Glutamatergic neuron (in vitro differentiated cells): ENCODE results near the gene RACK1. TPM values are rescaled to one million over a fixed set of nuclear protein-coding genes. Genes with fewer than 3 reads are reported as not detected.

Source experiments
- DNase-seq: peaks from one replicate; pipeline ENCODE4 v3.0.0; 2022
- H3K27ac Mint-ChIP-seq: one replicate; pipeline ENCODE4 v1.8.0; 2020; ENCODE audit warnings: mild to moderate bottlenecking, mixed read lengths, inconsistent platforms; ENCODE audit not compliant: unreplicated experiment
- H3K27me3 Mint-ChIP-seq: one replicate; pipeline ENCODE4 v1.8.0; 2020; ENCODE audit warnings: mild to moderate bottlenecking, moderate library complexity, mixed read lengths, inconsistent platforms; ENCODE audit not compliant: unreplicated experiment
- H3K36me3 Mint-ChIP-seq: one replicate; pipeline ENCODE4 v1.8.0; 2020; ENCODE audit warnings: mild to moderate bottlenecking, mixed read lengths, inconsistent platforms; ENCODE audit not compliant: unreplicated experiment
- H3K4me1 Mint-ChIP-seq: one replicate; pipeline ENCODE4 v1.8.0; 2020; ENCODE audit warnings: mild to moderate bottlenecking, low read depth, mixed read lengths, inconsistent platforms; ENCODE audit not compliant: unreplicated experiment
- H3K4me3 Mint-ChIP-seq: one replicate; pipeline ENCODE4 v1.8.0; 2020; ENCODE audit warnings: mild to moderate bottlenecking, mixed read lengths, inconsistent platforms; ENCODE audit not compliant: unreplicated experiment
- H3K9me3 Mint-ChIP-seq: one replicate; pipeline ENCODE4 v1.8.0; 2020; ENCODE audit warnings: mild to moderate bottlenecking, moderate library complexity, mixed read lengths, inconsistent platforms; ENCODE audit not compliant: unreplicated experiment
- total RNA-seq: library from RNA; stranded (reverse); fragmentation: NEBNext Ultra II Directional; extraction: Animal tissue kit (Norgen Biotek cat#: 25700); gene quantifications from one replicate; pipeline ENCODE4 v1.2.1, GENCODE V29; 2021; ENCODE audit not compliant: unreplicated experiment
- TF ChIP-seq, protein P1 (sequence below): fragments of 200-600 bp; sonication (generic); IDR thresholded peaks from one replicate; pipeline ENCODE4 v1.5.0; 2021; ENCODE audit not compliant: partially characterized antibody, unreplicated experiment

The RACK1 gene
- total RNA-seq, 1 donor from 2014 or later: 1,397 TPM

DNA sequence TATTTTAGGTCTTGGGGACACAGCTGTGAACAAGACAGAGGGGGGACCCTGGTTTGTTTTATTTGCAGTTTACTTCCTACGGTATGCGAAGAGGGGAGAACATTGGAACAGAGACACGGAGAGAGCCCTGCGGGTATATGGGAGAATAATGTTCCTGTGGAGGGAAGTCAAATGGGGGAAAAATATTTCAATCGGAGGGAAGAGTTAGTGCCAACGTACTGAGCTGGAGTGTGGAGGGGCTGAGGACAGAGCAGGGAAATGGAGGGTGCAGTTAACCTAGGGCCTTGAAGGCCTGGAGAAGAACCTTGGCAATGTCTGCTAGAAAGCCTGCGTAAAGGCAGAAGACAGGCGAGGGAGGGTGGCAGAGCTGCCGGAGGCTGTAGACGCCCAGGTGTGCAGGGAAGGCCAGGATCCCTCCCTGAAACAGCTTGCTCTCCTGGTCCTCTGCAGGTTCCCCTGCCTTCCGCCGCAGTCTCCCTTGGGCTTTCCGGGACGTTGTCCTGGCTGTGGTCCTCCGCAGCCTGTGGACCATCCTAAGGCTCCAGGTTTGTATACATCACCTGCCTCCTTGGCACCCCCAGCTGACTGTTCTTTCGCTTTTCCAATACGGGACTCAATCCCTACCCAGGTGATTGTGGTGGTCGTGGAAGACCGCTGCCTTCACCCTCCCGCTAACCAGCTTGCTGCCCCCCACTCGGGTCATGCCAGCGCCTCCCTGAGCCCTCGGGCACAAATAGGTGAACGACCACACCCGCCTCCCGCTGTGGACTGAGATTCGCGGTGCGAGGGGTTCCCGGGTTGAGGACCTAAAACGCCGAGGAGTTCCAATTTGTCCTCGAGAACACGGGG, 1.9 kb upstream of the RACK1 start:
- peaks cover 33% of the 10 kb centered on the region for H3K9me3 Mint-ChIP-seq
- H3K27me3 Mint-ChIP-seq: peaks cover 17% of the 10 kb centered on the region
- DNase-seq: peak; percentile 37
- TF ChIP-seq, protein P1, sequence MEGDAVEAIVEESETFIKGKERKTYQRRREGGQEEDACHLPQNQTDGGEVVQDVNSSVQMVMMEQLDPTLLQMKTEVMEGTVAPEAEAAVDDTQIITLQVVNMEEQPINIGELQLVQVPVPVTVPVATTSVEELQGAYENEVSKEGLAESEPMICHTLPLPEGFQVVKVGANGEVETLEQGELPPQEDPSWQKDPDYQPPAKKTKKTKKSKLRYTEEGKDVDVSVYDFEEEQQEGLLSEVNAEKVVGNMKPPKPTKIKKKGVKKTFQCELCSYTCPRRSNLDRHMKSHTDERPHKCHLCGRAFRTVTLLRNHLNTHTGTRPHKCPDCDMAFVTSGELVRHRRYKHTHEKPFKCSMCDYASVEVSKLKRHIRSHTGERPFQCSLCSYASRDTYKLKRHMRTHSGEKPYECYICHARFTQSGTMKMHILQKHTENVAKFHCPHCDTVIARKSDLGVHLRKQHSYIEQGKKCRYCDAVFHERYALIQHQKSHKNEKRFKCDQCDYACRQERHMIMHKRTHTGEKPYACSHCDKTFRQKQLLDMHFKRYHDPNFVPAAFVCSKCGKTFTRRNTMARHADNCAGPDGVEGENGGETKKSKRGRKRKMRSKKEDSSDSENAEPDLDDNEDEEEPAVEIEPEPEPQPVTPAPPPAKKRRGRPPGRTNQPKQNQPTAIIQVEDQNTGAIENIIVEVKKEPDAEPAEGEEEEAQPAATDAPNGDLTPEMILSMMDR: no peak
- peaks cover 33% of the 10 kb centered on the region for H3K4me1 Mint-ChIP-seq
- peak overlapping the region; percentile 92 for H3K4me3 Mint-ChIP-seq
- H3K27ac Mint-ChIP-seq: peak overlapping the region; percentile 97
- peaks cover 6% of the 10 kb centered on the region for H3K36me3 Mint-ChIP-seq

DNA sequence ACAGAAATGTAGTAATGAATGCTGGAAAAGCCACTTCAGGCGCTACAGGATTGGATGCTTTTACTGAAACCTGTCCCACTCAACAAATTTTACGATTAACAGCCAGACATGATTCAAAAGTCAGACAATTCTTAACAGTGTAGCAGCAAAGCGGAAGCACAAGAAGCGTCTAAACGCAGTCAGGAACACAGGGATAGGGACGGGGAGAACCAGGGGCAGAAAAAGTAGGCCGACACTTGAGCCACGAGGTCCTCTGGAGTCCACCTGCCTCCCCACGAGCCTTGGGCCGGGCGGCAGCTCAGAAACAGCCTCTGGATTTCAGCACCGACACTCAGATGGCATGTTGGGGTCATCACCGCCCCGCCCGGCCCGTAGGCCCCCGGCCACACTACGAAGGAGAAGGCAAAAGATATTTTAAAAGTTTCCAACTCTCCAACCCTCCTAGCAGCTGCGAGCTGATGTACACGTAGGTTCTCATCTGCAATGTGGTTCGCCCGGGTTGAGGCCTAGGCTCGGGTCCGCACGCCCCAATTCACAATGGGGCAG, 615 bp downstream of the RACK1 start:
- no peak for DNase-seq
- peak overlapping the region; percentile 98 for H3K27ac Mint-ChIP-seq
- H3K36me3 Mint-ChIP-seq: peaks cover 6% of the 10 kb centered on the region
- peak overlapping the region; percentile 98 for H3K4me3 Mint-ChIP-seq
- peaks cover 22% of the 10 kb centered on the region for H3K4me1 Mint-ChIP-seq
- peaks cover 30% of the 10 kb centered on the region for H3K9me3 Mint-ChIP-seq
- TF ChIP-seq, protein P1: no peak
- H3K27me3 Mint-ChIP-seq: peaks cover 17% of the 10 kb centered on the region

DNA sequence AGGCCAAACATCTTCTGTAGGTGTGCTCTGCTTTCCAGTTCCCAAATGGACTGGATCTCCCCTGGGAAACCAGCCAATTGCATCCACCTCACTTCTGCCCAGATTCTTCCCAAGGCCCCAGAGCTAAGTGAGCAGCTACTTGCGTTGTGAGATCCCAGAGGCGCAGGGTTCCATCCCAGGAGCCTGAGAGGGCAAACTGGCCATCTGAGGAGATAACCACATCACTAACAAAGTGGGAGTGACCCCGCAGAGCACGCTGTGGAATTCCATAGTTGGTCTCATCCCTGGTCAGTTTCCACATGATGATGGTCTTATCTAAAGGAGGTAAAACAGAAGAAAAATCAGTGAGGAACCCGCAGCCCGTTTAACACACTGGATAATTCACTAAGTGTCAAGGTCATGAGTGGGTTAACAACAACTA, 1.7 kb downstream of the RACK1 start:
- TF ChIP-seq, protein P1: no peak
- peaks cover 6% of the 10 kb centered on the region for H3K36me3 Mint-ChIP-seq
- H3K4me1 Mint-ChIP-seq: peaks cover 19% of the 10 kb centered on the region
- H3K27me3 Mint-ChIP-seq: peaks cover 17% of the 10 kb centered on the region
- no peak for DNase-seq
- H3K27ac Mint-ChIP-seq: peak overlapping the region; percentile 98
- H3K9me3 Mint-ChIP-seq: peaks cover 28% of the 10 kb centered on the region
- H3K4me3 Mint-ChIP-seq: peak overlapping the region; percentile 98

DNA sequence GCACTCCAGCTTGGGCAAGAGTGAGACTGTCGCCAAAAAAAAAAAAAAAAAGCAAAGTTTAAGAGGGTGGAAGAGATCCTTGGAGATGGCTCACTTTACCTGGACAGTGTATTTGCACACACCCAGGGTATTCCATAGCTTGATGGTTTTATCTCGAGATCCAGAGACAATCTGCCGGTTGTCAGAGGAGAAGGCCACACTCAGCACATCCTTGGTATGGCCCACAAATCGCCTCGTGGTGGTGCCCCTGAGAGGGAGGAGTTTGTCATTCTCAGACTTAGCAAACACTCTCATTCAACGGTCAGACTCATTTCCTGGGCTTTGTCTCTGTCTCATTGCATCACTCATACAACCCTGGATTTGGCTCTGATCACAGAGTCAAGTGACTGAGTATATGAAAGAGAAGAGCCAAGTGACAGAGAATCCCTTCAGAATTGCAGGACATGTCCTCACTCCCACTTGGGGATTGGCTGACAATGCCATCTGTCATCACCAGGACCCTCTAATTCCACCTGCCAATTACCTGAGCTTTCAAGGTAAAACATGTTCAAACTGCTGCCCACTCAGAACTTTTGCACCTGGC, 2.2 kb downstream of the RACK1 start:
- H3K36me3 Mint-ChIP-seq: peaks cover 6% of the 10 kb centered on the region
- peaks cover 17% of the 10 kb centered on the region for H3K27me3 Mint-ChIP-seq

More for the DNA sequence above, 2.2 kb downstream of the RACK1 start:
- TF ChIP-seq, protein P1: no peak
- no peak for DNase-seq
- peaks cover 28% of the 10 kb centered on the region for H3K9me3 Mint-ChIP-seq
- peak overlapping the region; percentile 98 for H3K27ac Mint-ChIP-seq
- H3K4me1 Mint-ChIP-seq: peaks cover 19% of the 10 kb centered on the region
- peak overlapping the region; percentile 98 for H3K4me3 Mint-ChIP-seq
